B cell (primary cell): ENCODE data around the gene ABCC3. TPM values are rescaled to one million over a fixed set of nuclear protein-coding genes. Genes with fewer than 3 reads are reported as not detected.

ENCODE experiments used
- ATAC-seq: fragments of 200-7000 bp; cut with Tn5 transposase; one replicate; pipeline ENCODE4 v1.10.0; 2021; ENCODE audit warnings: low read depth, mild to moderate bottlenecking, moderate number of reproducible peaks, moderate library complexity
- CTCF ChIA-PET: fragments of 350-600 bp; sonication (Branson Sonifier 250); formaldehyde crosslinking; loops from one replicate; lab custom pipeline; 2021; ENCODE audit warnings: antibody characterized with exemption, inconsistent platforms; lab: Charles Lee
- POLR2A ChIA-PET: fragments of 350-600 bp; sonication (Branson Sonifier 250); formaldehyde crosslinking; loops from one replicate; lab custom pipeline; 2021; ENCODE audit warnings: antibody characterized with exemption; lab: Charles Lee
- DNase-seq: peaks from one replicate; pipeline ENCODE4 v3.0.0; 2013
- H2AFZ ChIP-seq: 2 replicates; pipeline ENCODE4 v1.6.1; 2012; ENCODE audit warnings: mild to moderate bottlenecking, low read depth, low read length; ENCODE audit not compliant: insufficient read depth, poor library complexity, severe bottlenecking
- H3K27ac ChIP-seq, 2 donors: 1 replicate in 1 of 2; 2 replicates in 1 of 2; pipeline ENCODE4 v1.5.1; 2012 to 2013; ENCODE audit warnings: low read length in 2 of 2, mild to moderate bottlenecking in 2 of 2, moderate library complexity in 1 of 2
- H3K27me3 ChIP-seq, 4 experiments: fragments of 200-600 bp in 1 of 4; sonication (generic) in 1 of 4; replicated peaks in 1 of 4; 1 replicate in 2 of 4; 2 replicates in 2 of 4; pipeline versions ENCODE4 v1.6.1 to v1.7.0; 2013 to 2016; ENCODE audit warnings: low read length in 3 of 4, mild to moderate bottlenecking in 2 of 4, mixed read lengths in 1 of 4, moderate library complexity in 1 of 4; ENCODE audit not compliant: insufficient read depth in 4 of 4, control insufficient read depth in 3 of 4; ENCODE audit errors: control extremely low read depth in 1 of 4
- H3K36me3 ChIP-seq, 2 experiments: replicated peaks in 1 of 2; 1 replicate in 1 of 2; 2 replicates in 1 of 2; pipeline versions ENCODE4 v1.6.1 to v1.7.1; 2013; ENCODE audit warnings: low read length in 1 of 2; ENCODE audit not compliant: insufficient read depth in 2 of 2, control insufficient read depth in 1 of 2; ENCODE audit errors: control extremely low read depth in 1 of 2, extremely low read depth in 1 of 2
- H3K4me1 ChIP-seq, 2 donors: fragments of 200-600 bp in 1 of 2; sonication (generic) in 1 of 2; 1 replicate in 1 of 2; 2 replicates in 1 of 2; pipeline versions ENCODE4 v1.5.1 to v1.6.1; 2013 to 2017; ENCODE audit warnings: low read length in 2 of 2; ENCODE audit not compliant: control insufficient read depth in 2 of 2, insufficient read depth in 2 of 2
- H3K4me2 ChIP-seq: replicated peaks from 2 replicates; pipeline ENCODE3; 2012; ENCODE audit warnings: mild to moderate bottlenecking, low read depth, low read length; ENCODE audit not compliant: poor library complexity, severe bottlenecking
- H3K4me3 ChIP-seq, 5 experiments: fragments of 200-600 bp in 1 of 5; sonication (generic) in 1 of 5; 1 replicate in 3 of 5; 2 replicates in 2 of 5; pipeline versions ENCODE4 v1.5.1 to v1.7.0; 2011 to 2016; ENCODE audit warnings: low read length in 4 of 5, mild to moderate bottlenecking in 4 of 5, low read depth in 2 of 5, control low read depth in 1 of 5, moderate library complexity in 1 of 5; ENCODE audit not compliant: insufficient read depth in 1 of 5; ENCODE audit errors: control extremely low read depth in 1 of 5, extremely low read depth in 1 of 5
- H3K79me2 ChIP-seq: fragments of 200-600 bp; sonication (generic); one replicate; pipeline ENCODE4 v1.6.0; 2016; ENCODE audit warnings: low read length; ENCODE audit not compliant: control insufficient read depth, insufficient read depth
- H3K9ac ChIP-seq: fragments of 200-600 bp; sonication (generic); 2 replicates; pipeline ENCODE4 v1.6.1; 2017; ENCODE audit warnings: mild to moderate bottlenecking, low read length, moderate library complexity
- H3K9me3 ChIP-seq, 3 donors: one replicate each; pipeline versions ENCODE4 v1.6.1 to v1.7.1; 2013; ENCODE audit warnings: low read length in 2 of 3; ENCODE audit not compliant: control insufficient read depth in 2 of 3, insufficient read depth in 1 of 3; ENCODE audit errors: control extremely low read depth in 1 of 3
- H4K20me1 ChIP-seq: 2 replicates; pipeline ENCODE4 v1.6.0; 2012; ENCODE audit warnings: mild to moderate bottlenecking, low read length; ENCODE audit not compliant: insufficient read depth, control insufficient read depth, poor library complexity, severe bottlenecking
- H3K27ac Mint-ChIP-seq: one replicate; pipeline ENCODE4 v1.8.0; 2021; ENCODE audit warnings: mixed read lengths
- H3K27me3 Mint-ChIP-seq: one replicate; pipeline ENCODE4 v1.8.0; 2021; ENCODE audit warnings: mixed read lengths
- H3K4me1 Mint-ChIP-seq: one replicate; pipeline ENCODE4 v1.8.0; 2021; ENCODE audit warnings: mixed read lengths
- H3K4me3 Mint-ChIP-seq: one replicate; pipeline ENCODE4 v1.8.0; 2021; ENCODE audit warnings: mixed read lengths
- H3K9me3 Mint-ChIP-seq: one replicate; pipeline ENCODE4 v1.8.0; 2022; ENCODE audit warnings: mixed read lengths; ENCODE audit not compliant: insufficient read depth
- CTCF ChIP-seq: fragments of 200-600 bp; IDR thresholded peaks from one replicate; pipeline ENCODE4 v1.8.0; 2022; ENCODE audit warnings: antibody characterized with exemption, mild to moderate bottlenecking
- EZH2 ChIP-seq: IDR thresholded peaks from 2 replicates; pipeline ENCODE4 v1.6.1; 2012; ENCODE audit warnings: borderline replicate concordance, low read depth, mild to moderate bottlenecking, moderate library complexity, low read length; ENCODE audit not compliant: insufficient read depth, poor library complexity, severe bottlenecking
- WGBS: methylation state at CpG from one replicate; pipeline ENCODE4 v1.1.5; 2013; ENCODE audit warnings: missing lambda C conversion rate; ENCODE audit not compliant: insufficient coverage; 5-methylcytosine and 5-hydroxymethylcytosine counted together
- intact Hi-C: fragments of 100-400 bp; cut with micrococcal nuclease; formaldehyde crosslinking; loops from one replicate; pipeline ENCODE4 v1.10.0; 2022
- polyA plus RNA-seq: library from polyadenylated mRNA; depleted of rRNA; stranded (reverse); fragments of >200 nt; gene quantifications from 2 replicates; pipeline ENCODE4 v1.2.3, GENCODE V29; 2012
- total RNA-seq, 2 donors: library from RNA; stranded (reverse); fragments of 120-200 nt in 1 of 2; gene quantifications; 1 replicate in 1 of 2; 2 replicates in 1 of 2; pipeline versions ENCODE4 v1.2.3 to v1.2.4, GENCODE V29; 2013 to 2022

The ABCC3 gene
- total and polyA plus RNA-seq, 2 donors (not counting 1 experiment from before 2014, with no cell fraction given): 0.05 to 0.60 TPM

GRCh38 chr17:50609380-50610074 is 25.2 kb upstream of the ABCC3 start:
- ChIA-PET POLR2A (interaction anchor here (0.5 kb wide), 1 partner anchor 44 kb away, joined by 3 read pairs; no protein-coding TSS in a partner anchor), CTCF (interaction anchor here (0.8 kb wide), 1 partner anchor 20 kb away, joined by 3 read pairs; no protein-coding TSS in a partner anchor)
- no peak overlapping the region for H3K4me2 ChIP-seq
- H2AFZ ChIP-seq: no peak overlapping the region
- H3K4me1 ChIP-seq: no peaks in the 10 kb centered on the region
- H3K4me1 Mint-ChIP-seq: peaks cover 5% of the 10 kb centered on the region
- H3K9me3 Mint-ChIP-seq: no peaks in the 10 kb centered on the region
- H3K9ac ChIP-seq: no peak overlapping the region
- peaks cover 26% of the 10 kb centered on the region for H3K27me3 Mint-ChIP-seq
- H3K36me3 ChIP-seq: no peaks in the 10 kb centered on the region
- intact Hi-C loops: no loop called here
- WGBS: 89% methylated on average over 21 of the region's 24 CpGs
- no peaks in the 10 kb centered on the region for H4K20me1 ChIP-seq
- DNase-seq (no peak), ATAC-seq (no peak)
- H3K79me2 ChIP-seq: no peaks in the 10 kb centered on the region
- H3K9me3 ChIP-seq: no peaks in the 10 kb centered on the region
- no peak overlapping the region for H3K4me3 Mint-ChIP-seq
- no peak overlapping the region for H3K4me3 ChIP-seq
- TF ChIP-seq CTCF (no peak), EZH2 (no peak)
- no peak overlapping the region for H3K27ac ChIP-seq
- peaks cover 0 to 14% (median 0%) of the 10 kb centered on the region in 4 experiments for H3K27me3 ChIP-seq
- H3K27ac Mint-ChIP-seq: no peak overlapping the region

- ChIA-PET CTCF (no interaction called here), POLR2A (no interaction called here)
- no peak overlapping the region for H3K4me2 ChIP-seq
- no peak for DNase-seq
- no peaks in the 10 kb centered on the region for H3K4me1 ChIP-seq
- H3K4me3 Mint-ChIP-seq: no peak overlapping the region
- peaks cover 23% of the 10 kb centered on the region for H3K27me3 Mint-ChIP-seq
- H2AFZ ChIP-seq: no peak overlapping the region
- no peaks in the 10 kb centered on the region for H3K9me3 Mint-ChIP-seq
- H3K4me3 ChIP-seq: no peak overlapping the region
- no peaks in the 10 kb centered on the region for H3K36me3 ChIP-seq
- no peak overlapping the region for H3K27ac Mint-ChIP-seq
- H3K9ac ChIP-seq: no peak overlapping the region
- TF ChIP-seq CTCF (no peak), EZH2 (no peak)
- H3K79me2 ChIP-seq: no peaks in the 10 kb centered on the region
- H3K9me3 ChIP-seq: no peaks in the 10 kb centered on the region
- H3K4me1 Mint-ChIP-seq: peaks cover 5% of the 10 kb centered on the region
- H3K27me3 ChIP-seq: peaks cover 0 to 16% (median 0%) of the 10 kb centered on the region in 4 experiments
- WGBS: 91% methylated on average over 5 of the region's 6 CpGs
- ATAC-seq: no peak
- H3K27ac ChIP-seq: no peak overlapping the region
- no peaks in the 10 kb centered on the region for H4K20me1 ChIP-seq
- intact Hi-C loops: no loop called here
These were observed 23.0 kb upstream of the ABCC3 start for GRCh38 chr17:50611634-50612033.
